HG03139 (cell line): ENCODE measurements around the gene MYH4.

ENCODE experiments used
- ATAC-seq: cut with Tn5 transposase; IDR thresholded peaks from one replicate; pipeline ENCODE4 v1.9.1; 2021; ENCODE audit not compliant: unreplicated experiment

The MYH4 gene

DNA sequence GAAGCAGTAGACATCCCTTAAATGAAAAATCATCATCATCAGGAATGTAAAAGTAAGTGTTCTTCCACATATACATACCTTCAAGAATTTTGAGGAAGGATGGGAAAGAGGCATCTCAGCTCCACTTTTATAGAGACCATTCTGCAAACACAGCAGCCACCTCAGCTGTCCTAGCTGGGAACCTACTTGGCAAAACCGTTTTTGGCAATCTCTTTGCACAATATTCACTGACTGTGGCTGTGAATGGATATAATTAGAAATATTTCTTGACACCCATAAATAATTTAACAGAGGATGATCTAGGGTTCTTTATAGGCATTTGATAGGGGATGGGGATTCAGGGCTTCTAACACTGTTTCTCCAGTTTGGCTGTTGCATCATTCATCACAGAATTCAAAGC lies at the start of gene MYH4:
TSS of gene MYH4 (minus strand) at position 101 of the 400 bp plus-strand sequence. CDS start 2,814 bp downstream, outside the sequence.
- ATAC-seq: no peak

DNA sequence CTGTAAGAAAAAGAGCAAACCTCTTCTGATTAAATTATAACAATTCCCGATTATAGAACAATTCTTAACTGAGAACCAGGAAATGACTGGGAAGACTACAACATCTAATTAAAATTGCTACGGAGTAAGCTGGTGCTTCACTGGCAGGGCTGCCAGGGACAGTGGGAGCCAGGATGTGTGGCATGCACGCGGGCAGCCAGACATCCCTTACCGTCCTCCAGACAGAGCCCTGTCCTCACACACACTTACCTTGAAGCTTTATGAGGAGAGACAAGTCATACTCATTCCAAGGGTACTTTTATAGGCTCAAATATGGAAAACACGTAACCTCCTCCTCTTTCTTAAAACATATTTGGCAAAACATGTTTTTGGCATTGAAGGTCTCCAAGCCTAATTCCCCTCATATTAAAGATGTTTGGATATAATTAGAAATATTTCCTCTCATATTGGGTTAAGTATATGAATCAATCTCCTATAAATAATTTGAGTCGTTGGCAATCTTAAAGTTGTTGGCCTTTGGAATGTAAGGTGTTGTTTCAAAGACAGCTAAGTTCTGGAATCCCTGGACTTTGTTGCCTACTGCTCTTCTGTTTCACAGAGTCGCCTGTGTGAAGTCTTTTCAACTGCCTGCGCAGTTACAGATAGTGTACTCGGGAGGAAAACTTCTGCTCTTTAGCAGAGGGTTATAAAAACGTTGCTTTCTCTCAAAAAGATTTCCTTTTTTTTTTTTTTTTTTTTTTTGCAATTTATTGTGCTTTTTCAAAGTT lies 49.1 kb upstream of the MYH4 start, which contains the start of gene MYH1:
TSS of gene MYH1 (minus strand) at position 272 of the 767 bp plus-strand sequence. CDS start 1,900 bp downstream, outside the sequence.
- no peak for ATAC-seq

DNA sequence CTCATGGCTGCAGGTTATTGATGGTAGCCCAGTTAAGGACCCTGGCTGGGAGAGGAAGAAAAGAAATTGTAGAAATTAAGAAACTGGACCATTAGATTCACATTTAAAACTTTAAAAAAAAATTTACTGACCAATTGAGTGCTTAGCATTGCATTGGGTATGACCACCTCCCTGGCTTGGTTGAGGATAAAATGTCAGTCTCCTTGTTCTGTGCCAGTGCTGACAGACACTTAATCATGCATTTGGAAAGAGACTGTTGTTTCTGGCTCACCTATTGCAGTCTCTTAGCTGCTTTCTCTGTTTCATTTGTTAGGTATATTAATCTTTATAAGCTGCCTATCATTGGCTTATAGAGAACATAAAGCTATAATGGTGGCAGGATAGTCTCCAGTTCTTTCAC lies 47.3 kb upstream of the MYH4 start:
- ATAC-seq: no peak

DNA sequence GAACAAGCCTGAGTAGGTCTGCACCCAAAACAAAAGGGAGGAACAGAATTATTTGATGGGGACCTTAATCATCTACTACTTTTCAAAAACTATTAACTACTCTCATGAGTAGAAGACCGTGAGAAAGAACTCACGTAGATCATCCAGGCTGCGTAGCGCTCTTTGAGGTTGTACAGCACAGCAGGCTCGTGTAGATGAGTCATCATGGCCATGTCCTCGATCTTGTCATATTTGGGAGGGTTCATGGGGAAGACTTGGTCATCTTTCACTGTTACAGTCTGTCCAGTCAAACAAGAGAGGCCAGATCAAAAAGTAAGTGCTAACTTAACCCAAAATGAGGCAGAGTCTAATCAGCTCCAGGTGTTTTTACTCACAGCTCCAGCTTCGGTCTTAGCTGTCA lies 46.7 kb upstream of the MYH4 start:
- ATAC-seq: no peak

DNA sequence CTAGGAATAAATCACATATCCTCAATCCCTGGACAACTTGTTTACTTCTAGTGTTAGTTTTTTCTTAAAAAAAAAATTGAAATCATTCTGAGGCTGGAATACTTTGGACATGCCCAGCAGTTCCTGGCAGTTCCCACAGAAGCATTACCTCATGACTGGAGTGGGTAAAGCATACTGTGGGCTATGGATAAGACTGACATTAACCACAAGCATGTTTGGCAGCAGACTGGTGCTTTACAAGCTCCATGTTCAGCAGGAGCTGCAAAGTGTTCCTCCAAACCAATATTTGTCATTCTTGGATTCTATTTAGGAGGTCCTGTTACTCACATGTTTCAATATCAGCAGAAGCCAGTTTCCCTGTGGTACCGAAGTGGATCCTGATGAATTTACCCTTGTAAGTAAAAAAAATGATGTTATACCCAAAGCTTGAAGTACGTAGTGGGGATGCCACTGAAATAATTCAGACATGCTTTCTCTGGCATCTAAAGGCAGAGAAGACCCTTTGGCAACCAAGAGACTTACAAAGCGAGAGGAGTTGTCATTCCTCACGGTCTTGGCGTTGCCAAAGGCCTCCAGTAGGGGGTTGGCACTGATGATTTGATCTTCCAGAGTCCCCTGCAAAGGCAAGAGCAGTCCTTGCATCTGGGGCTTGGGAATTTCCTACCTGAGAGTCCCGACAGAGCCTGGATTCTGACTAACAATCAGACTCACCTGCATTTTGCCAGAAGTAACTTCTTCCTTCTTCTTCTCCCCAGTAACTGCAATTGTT lies 44.1 kb upstream of the MYH4 start:
- no peak for ATAC-seq

DNA sequence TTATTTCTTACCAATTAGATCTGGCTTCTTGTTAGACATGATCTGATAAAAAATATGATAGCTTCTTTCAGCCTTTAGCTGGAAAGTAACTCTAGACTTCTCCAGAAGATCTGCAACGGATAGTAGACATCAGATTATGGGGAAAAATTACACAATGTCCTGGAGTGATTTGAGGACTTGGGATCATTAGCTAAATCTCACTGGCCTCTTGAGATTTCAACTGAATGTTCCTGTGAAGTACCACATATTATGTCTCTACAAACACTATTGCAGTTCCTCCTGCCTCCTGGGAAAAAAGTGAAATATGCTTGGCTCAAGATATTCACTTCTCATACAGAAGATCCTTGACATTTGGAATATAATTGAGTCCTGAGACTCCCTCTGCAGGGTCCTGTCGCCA lies 43.5 kb upstream of the MYH4 start:
- no peak for ATAC-seq

DNA sequence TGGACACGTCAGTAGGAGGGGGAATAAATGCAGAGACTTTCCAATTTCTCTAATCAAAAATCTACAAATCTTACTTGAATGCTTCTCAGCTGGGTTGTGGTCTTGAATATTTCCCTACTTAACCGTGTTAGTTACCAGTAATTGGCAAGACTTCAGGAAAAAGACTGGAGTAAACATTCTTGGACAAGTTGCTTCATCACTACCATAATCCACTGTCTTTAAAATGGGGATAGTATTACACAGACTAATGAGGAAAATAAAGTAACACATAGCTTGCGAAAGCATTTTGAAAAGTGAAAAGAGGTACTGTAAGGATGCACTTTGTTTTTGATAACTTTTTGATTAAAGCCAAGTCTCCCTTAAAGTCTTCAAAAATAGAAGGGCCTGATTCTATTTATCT lies 30.6 kb upstream of the MYH4 start:
- no peak for ATAC-seq

DNA sequence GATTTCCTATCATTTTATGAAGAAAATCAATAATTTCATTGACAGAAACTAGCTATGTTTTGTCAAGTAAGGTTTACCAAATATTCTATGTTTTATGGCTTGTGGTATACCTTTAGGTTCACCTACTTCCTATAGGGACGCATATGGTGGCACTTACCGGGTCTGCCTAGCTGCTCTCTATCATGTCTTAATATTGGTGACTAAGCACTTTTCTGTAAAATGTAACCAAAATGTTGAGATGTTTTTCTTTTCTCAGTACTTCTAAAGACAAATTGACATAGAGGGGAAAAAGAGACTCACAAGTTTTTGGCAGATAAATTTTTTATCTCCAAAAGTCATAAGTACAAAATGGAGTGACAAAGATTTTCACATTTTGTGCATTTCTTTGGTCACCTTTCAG lies 22.6 kb upstream of the MYH4 start:
- no peak for ATAC-seq

DNA sequence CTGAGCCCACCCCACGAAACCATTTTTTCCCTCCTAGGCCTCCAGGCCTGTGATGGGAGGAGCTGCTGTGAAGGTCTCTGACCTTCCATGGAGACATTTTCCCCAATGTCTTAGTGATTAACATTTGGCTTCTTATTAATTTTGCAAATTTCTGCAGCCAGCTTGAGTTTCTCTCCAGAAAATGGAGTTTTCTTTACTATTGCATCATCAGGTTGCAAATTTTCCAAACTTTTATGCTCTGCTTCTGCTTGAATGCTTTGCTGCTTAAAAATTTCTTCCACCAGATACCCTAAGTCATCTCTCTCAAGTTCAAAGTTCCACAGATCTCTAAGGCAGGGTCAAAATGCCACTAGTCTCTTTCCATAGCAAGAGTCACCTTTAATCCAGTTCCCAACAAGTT lies 12.9 kb upstream of the MYH4 start:
- no peak for ATAC-seq

DNA sequence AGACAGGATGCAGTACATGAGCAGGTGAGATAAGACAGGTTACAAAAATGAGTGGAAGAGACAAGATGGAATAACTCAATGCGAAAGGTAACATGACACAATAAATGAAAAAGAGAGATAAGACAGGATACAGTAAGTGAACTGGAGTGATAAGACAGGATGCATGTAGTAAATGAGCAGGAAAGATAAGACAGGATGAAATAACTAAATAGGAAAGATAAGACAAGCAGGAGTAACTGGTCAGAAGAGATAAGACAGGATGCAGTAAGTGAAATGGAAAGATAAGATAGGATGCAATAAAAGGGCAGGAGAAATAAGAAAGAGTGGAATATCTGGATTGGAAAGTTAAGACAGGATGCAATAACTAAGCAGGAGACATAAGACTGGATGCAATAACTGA lies 8.3 kb upstream of the MYH4 start:
- no peak for ATAC-seq

DNA sequence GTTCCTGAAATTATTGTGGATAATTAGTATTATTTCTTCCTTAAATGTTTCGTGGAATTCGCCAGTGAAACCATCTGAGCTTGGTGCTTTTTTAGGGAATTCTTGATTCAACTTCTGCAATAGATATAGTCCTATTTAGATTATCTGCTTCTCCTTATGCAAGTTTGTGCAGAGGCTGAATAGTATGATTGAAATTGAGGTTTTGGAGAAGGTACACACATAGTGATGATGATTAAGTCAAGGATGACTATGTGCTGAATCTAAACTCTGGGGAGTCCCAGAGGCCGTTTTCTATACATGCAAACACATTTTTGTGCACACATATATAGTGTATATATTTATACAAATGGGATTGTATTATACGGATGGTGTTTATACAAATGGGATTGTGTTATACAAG lies 5.2 kb upstream of the MYH4 start:
- ATAC-seq: no peak

DNA sequence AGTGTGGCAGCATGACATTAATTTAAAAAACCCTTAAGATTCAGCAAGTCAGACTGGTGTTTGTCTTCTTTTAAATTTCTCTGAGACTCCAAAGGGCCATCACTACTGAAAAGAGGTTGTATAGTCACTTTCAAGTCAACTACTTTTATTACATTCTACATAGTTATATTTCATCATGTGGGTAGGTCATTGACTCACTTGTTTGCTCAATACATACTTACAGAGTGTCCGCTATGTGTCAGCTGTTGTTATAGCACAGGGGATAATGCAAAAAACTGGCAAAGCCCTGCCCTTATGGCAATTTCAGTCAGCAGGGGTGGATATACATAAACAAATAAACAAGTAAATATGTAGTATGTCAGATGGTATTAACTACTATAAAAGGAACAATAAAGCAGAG lies 2.5 kb upstream of the MYH4 start:
- ATAC-seq: no peak

DNA sequence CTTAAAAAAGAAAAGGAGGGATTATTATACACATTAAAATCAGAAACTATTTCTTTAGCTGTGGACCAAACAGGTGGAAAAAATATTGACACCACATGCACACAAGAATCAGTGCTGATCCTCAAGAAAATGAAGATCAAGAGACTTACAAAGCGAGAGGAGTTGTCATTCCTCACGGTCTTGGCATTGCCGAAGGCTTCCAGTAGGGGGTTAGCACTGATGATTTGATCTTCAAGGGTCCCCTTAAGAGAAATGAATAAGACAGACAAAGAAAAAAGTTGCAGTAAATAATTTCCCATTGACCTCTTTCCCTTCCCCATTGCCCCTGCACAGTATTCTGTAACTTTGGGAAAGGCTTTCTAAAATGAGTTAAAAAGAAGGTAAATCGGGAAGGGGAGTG lies 6.0 kb downstream of the MYH4 start:
- ATAC-seq: no peak

DNA sequence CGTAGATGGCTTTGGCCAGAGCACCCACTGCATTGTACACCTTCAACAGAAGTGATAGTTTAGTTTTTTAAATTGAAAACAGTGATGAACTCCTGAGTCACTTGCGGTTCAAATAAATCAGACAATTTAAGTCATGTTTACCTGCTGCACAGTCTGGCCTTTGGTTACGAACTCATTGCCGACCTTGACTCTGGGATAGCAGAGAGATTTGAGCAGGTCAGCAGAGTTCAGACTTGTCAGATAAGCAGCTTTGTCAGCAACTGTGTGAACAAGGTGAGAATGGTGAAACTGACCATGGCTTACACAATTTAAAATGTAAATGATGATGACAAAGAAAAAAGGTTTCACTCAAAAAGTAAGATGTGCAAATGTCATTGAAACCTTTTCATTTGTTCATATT lies 9.3 kb downstream of the MYH4 start:
- ATAC-seq: no peak

DNA sequence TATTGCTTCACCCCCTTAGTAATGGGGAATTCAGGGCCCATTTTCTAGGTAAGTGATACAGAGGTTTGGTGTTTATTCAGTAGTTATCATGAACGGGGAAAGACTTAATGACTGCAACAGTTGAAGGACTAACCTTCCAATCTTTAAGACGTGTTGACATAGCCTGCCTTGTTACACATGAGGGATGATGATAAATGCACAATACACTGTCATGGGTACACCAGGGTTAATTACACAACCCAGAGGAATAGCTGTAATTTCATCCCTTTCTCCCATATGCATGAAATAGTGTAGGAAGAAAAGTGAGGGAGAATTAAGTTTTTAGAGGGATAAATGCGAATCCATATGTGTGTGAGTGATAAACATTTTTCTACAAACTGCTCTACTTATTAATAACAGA lies 10.7 kb downstream of the MYH4 start:
- ATAC-seq: no peak

DNA sequence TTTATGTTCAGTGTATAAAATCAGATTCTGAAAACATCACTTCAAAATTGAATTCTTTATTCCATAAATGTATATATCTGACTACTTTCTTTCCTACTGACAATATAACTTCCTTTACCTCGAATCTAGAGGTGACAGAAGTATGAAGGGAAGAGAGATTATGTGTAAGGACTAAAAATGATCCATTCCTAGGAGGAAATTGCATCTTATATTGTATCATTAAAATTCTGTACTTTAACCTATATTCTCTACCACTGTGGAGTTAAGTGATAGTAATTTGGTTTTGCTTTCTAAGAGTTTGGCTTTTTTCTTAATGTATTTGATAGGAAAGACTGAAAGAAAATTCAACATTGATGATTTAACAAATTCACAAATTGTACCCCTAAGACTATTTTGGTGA lies 11.4 kb downstream of the MYH4 start:
- no peak for ATAC-seq

DNA sequence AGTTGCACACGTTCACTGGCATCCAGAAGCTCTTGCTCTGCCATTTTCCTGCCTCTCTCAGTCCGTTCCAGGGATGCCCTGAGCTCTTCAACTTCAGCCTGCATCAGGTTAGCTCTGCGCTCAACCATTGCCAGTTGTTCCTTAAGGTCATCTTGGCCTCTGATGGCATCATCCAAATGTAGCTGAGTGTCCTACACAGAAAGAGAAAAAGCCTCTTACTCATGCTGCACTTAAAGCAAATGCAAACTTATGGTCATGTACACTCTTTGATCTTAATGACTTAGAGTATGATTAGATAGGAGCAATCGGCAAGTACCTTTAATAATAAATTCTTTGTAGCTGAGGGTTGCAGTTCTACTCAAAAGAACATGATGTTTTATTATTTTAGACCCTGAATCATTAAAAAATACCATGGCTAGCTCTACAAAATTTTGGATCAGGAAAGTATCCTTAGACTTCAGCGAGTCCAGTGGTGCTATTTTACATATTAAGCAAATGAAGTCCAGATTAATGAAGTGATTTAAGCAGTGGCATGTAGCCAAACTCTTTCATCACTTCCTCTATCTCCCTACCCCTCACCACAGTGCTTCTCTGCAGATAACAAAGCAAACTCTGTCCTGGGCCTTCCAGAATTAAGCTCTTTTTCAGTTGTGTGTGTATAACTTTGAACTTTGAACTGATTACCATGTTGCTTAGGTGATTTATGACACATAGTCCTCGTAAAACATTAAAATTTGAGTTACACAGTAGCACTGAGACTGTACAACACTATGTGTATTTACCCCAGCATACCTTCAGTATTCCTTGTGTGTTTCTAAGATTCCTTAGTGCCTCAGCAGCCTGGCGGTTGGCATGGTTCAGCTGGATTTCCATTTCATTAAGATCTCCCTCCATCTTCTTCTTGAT lies 22.1 kb downstream of the MYH4 start:
- no peak for ATAC-seq

DNA sequence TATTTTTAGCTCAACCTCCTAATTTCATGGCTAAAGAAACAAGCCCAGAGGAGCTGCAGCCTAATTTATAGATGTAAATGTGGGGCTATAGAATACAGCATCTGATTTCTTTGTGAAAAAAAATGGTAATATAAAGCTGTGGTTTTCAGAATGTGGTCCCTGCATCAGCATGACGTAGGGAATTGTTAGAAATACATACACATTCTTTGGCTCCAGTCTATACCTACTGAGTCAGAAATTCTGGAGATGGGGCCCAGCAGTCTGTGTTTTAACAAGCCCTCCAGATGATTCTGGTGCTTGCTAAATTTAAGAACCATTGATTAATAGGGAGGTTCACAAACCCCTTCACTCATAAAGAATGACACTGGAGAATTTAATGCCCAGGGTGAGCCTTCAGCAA lies 29.5 kb downstream of the MYH4 start:
- ATAC-seq: no peak

DNA sequence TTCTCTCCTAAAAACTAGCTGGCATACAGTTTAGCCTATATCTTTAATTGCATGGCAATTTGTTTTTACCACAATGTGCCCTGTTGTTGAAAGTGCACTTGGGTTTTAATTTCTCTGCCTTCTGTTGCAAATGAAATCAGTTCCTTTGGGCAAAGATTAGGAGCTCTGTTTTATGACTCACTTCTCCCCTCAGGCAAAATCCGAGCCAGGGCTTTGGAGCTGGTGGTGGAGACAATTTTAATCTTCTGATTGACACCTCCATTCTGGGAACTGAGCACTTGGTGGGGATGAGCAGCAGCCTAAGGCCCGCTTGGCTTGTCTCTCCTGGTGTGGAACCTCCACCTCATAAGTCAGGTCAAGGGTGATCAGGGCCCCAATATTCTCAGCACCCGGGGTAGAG lies 34.3 kb downstream of the MYH4 start:
- ATAC-seq: no peak

DNA sequence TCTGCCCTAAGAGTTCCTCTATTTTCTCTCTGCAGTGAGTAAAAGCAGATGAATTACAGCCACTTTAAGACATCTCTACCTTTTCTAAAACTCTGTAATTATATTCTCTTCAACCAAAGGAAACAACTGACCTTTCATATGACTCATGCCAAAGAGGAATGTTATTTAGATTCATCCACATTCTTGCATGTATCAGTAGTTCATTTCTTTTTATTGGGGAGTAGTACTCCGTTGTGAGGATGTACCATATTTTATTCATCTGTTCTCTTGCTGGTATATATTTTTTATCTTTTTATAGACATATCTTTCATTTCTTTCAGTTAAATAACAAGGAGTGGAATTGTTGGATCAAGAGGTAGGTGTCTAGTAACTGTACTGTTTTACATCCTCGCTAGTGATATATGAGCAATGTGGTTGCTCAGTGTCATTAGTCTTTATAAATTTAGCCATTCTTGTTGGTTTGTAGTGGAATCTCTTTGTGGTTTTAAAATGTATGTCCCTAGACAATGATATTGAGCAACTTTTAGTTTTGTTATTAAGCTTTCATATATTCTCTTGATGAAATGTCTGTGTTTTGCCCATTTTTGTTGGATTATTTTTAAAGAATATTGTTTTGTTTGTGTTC lies 39.8 kb downstream of the MYH4 start:
- ATAC-seq: no peak

DNA sequence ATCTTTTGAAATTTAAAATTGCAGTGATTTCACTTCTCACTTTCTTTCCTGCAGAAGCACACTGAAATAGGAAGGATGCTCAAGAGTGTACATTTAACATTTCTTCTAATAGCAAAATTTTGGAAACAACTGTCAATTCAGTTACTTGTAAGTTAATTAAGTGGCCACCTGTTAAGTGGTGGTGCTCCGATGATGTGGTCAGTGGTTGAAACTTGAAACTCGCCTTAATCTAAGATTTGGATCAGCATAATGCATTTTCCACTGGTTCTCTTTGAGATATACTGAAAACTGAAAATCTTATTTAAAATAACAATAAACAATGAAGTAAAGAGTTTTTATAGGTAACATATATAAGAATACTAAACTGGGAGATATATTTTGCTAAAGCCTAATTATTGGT lies 40.6 kb downstream of the MYH4 start:
- ATAC-seq: no peak
